ENCODE measurements around the gene PDIK1L.

Gene PDIK1L

GRCh38 chr1:26171084-26172072 lies 59.8 kb downstream of the PDIK1L start, which contains the start of gene ZNF593OS:
Gene ZNF593OS (minus strand): TSS chr1:26171832. CDS start chr1:26171661, 171 bp downstream.
- DNase-seq (ENCODE audit: low read depth), result no peak

All from stimulated activated CD8-positive, alpha-beta memory T cell treated with anti-CD3 and anti-CD28 coated beads, Interleukin-4, amount 100 ng/mL, for 24 hours (primary cell).